HG02678 (cell line): ENCODE results near the gene PZP.
A peak's percentile ranks its signal among the peaks of the same experiment; 100 is the strongest.

ENCODE experiments used
- ATAC-seq: cut with Tn5 transposase; IDR thresholded peaks from one replicate; pipeline ENCODE4 v1.9.1; 2021; ENCODE audit warnings: mild to moderate bottlenecking, moderate library complexity; ENCODE audit not compliant: unreplicated experiment

Gene PZP

DNA sequence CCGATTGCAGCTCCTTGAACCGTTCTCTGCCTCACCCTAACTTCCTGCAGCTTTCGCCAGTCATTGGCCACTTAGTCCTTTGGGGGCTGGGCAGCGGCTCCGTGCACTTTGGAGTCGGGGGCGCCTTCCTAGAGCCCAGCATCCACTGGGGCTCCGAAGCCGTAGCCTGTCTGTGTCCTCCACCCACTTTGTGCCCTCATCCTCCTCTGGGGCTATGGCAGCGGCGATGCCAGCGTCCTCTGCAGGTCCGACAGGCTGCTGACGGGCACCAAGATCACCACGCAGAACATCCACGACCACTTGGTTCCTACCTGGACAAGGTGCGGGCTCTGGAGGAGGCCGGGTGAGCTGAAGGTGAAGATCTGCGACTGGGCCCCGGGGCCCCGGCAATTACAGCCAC is 80.7 kb downstream of the PZP start:
- no peak for ATAC-seq

DNA sequence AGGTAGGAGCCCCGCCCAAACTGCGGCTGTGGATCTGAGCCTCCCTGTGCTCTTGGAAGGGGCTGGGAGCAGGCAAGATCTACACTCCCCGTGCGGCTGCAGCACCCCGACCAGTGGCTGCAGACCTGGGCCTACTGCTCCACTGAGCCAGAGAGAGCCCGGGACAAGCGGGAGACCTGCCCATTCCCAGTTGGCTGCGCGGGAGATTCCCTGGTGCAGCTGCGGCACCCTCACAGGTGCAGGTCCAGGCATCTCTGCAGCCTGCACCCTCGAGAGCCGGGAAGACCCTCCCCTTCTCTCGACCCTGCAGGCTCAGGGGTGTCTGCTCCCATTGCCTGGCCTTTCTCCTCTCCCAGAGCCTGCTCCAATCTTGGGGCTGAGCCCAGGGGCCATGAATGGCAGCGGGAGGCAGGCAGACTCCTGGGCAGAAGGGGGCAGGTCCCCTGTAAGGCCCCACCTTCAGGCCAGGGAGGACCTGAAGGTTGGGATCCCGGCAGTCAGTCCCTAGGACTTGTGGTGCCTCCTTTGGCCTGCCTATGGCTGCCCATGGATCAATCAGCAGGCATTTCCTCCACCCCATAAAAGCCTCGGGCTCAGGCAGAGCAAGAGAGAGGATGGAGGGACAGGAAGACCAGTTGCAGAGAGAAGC is 83.7 kb downstream of the PZP start:
- ATAC-seq, result no peak

GRCh38 chr12:9123781-9124382 is 84.3 kb downstream of the PZP start:
- ATAC-seq, result no peak

DNA sequence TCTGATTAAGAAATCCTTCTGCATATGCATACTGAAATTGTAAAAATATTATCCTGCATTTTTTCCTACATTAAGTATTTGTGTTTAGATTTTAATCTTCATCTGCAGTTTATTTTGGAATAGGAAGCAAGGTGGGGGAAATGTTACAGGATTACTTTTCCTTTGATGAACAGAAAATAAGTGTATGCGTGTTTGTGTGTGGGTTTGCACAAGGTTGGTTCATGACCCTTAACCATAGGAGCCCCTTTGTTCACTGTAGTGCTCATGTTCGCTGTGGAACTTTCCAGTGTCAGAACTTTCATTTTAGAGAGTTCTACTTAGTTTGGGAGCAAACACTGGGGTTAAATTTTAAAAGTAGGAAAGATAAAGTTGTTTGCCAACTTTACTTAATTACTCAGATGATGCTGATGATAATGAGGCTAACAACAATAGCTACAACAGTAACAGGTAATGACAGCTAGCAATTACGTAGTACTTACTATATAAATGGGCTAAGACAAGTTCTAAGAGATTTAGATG is 86.0 kb downstream of the PZP start:
- no peak for ATAC-seq

DNA sequence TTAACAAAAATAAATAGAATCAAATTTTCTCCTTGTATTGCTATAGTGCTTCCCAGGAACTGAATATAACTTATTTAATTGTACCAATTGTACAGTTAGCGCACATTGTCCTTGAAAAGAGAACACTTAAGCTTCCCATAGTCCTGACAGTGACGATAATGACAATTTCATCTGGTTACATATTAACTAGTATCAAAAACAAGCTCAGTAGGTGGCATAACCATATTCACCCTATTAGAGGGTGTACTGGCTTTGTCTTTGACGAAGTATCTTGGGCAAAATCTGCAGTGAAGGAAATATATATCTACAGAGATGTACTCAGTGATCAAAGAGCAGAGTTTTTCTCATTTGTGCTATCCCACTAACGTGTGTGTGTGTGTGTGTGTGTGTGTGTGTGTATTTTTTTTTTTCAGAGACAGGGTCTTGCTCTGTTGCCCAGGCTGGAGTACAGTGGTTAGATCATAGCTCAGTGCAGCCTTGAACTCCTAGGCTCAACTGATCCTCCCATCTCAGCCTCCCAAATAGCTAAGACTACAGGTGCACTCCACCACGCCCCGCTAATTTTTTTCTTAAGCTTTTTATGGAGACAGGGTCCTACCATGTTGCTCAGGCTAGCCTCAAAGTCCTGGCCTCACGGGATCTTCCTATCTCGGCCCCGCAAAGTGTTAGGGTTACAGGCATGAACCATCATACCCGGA is 87.6 kb downstream of the PZP start:
- no peak for ATAC-seq

GRCh38 chr12:9118158-9118557 is 90.0 kb downstream of the PZP start:
- ATAC-seq, result peak; percentile 41

GRCh38 chr12:9115731-9116559 is 92.2 kb downstream of the PZP start, which contains the start of gene A2M:
Gene A2M, minus strand, starts transcription at chr12:9115919. Its CDS starts 70 bp downstream, at chr12:9115849.
- ATAC-seq, result no peak

GRCh38 chr12:9114946-9115345 is 93.2 kb downstream of the PZP start:
- ATAC-seq, result no peak

DNA sequence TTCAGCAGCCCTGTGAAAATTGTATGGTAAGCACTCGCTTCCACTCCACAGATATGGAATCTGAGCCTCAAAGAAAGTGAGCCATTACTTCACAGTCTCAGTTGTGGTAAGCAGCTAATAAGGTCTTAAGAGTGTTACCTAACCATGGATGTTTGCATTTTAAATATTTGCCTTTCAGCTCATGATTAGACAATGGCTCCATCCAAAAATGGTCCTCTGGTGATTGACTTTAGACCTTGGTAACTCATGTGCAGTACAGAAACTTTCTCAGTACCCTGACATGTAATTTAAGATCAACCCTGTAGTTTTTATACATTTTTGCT is 94.2 kb downstream of the PZP start:
- no peak for ATAC-seq

- no peak for ATAC-seq
Measured at GRCh38 chr12:9113296-9113986, 94.8 kb downstream of the PZP start.

DNA sequence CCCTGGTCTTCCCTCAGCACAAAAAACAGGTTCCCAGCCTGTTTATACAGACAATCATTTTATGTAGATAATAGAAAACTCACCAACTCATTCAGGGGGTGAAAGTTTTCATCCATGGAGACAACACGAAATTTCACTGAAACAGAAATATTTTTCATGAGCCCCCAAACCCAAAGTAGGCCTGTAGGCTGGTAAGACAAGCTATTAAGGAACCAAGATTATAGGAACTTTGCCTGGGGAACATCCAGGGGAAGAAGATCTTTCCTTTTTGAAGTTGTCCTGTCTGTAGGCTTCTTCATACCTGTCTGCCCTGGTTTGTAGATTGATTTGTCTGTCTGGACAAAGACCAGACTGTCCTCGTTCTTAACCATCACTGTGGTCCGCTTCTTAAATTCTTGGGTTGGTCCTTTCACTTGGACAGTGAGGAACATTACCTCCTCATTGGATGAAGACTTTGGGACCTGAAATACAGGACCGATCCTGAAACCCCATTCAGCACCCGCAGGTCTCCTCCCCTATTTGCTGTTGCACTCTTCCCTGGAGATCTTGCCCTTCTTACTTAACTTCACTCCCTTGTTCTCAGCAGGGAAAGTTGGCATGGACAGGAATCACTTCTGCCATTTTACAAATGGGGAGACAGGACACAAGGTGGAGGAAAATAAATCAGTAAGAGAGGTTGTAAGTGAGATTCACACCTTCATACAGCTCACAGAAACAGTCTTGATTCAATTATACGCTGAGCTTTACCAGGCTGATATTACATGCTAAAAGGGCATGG is 95.9 kb downstream of the PZP start:
- ATAC-seq, result no peak

DNA sequence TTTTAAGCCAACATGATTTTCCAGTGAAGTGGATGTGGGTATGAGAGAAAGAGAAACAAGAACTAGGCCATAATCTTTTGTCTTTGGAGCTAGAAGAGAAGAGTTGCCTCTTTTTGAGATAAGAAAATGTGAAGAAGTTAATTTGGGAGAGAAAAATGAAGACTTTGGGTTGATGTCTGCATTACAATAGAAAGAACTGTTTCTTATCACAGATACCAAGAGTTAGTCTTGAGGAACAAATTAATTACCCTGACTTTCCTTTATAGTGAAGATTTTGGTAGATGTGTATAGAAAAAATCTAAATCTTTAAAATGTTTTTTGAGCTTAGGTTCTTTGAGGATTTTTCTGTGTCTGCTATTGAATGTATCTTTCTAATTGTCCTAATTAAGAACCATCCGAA is 96.7 kb downstream of the PZP start:
- ATAC-seq, result no peak

GRCh38 chr12:9109737-9110491 is 98.3 kb downstream of the PZP start:
- no peak for ATAC-seq

DNA sequence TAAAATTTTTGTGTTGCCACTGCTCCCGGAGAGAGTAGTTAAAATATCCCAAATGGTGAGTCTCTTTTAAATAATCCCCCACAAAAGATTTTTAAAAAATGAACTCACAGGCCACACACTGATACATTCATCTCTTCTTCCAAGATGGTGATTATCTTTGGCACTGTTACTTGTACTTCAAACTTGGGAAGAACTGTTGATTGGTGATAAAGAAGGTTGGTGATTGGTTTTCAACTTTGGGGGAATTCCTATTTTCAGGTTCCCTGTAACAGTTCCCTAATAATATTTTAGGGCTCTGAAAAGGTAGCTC is 99.0 kb downstream of the PZP start:
- no peak for ATAC-seq

GRCh38 chr12:9108504-9109212 is 99.5 kb downstream of the PZP start:
- ATAC-seq, result no peak

DNA sequence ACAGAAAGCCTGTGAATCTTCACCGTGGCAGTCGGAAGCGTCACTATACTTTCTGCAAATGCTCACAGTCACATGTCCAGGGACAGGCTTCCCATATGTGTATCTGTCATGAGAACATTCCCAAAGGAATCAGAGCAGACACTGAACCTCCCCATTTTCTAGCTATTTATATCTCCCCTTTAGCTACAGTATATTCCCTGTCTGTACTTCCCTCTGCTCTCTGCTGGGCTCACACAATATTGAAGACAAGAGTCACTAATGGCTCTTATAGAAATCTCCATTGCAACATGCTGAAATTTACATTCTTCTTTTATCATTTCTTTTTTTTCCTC is 100.7 kb downstream of the PZP start:
- no peak for ATAC-seq

GRCh38 chr12:9106610-9107541 is 101.3 kb downstream of the PZP start:
- ATAC-seq, result no peak

GRCh38 chr12:9106067-9106466 is 102.1 kb downstream of the PZP start:
- no peak for ATAC-seq
